Breast epithelium (tissue), 4 donors: ENCODE data around the gene ZNF512B. TPM values are rescaled to one million over a fixed set of nuclear protein-coding genes. Genes with fewer than 3 reads are reported as not detected.
"Not testable (repeated sequence)": the region's sequence is repeated elsewhere in the genome, so short reads cannot be mapped to it uniquely, and the experiment has no call there.

ENCODE experiments used
- DNase-seq, 2 donors: peaks; one replicate each; pipeline ENCODE4 v3.0.0-alpha.2; 2019; ENCODE audit warnings: low spot score in 2 of 2
- H3K27ac ChIP-seq, 2 donors: fragments of 200-600 bp; sonication (generic) in 1 of 2; one replicate each; pipeline ENCODE4 v1.5.1; 2016 to 2019; ENCODE audit warnings: mild to moderate bottlenecking in 1 of 2
- H3K27me3 ChIP-seq, 2 donors: fragments of 200-600 bp; sonication (generic) in 1 of 2; one replicate each; pipeline versions ENCODE4 v1.5.1 to v1.6.0; 2017 to 2019; ENCODE audit warnings: control low read depth in 1 of 2, mild to moderate bottlenecking in 1 of 2
- H3K36me3 ChIP-seq: fragments of 200-600 bp; one replicate; pipeline ENCODE4 v1.5.1; 2019
- H3K4me1 ChIP-seq, 2 donors: fragments of 200-600 bp; sonication (generic); one replicate each; pipeline ENCODE4 v1.5.1; 2016 to 2019; ENCODE audit warnings: control low read depth in 1 of 2
- H3K4me3 ChIP-seq, 3 donors: fragments of 200-600 bp; sonication (generic); 1 replicate in 2 of 3; 2 replicates in 1 of 3; pipeline ENCODE4 v1.5.1; 2016 to 2019; ENCODE audit warnings: mild to moderate bottlenecking in 3 of 3, moderate library complexity in 2 of 3
- H3K9me3 ChIP-seq, 2 donors: fragments of 200-600 bp; sonication (generic) in 1 of 2; one replicate each; pipeline ENCODE4 v1.5.1; 2016 to 2019; ENCODE audit warnings: control low read depth in 1 of 2
- POLR2A ChIP-seq: fragments of 450-650 bp; IDR thresholded peaks from one replicate; pipeline ENCODE4 v1.6.1; 2016; ENCODE audit warnings: antibody characterized with exemption, mild to moderate bottlenecking, moderate library complexity
- POLR2AphosphoS5 ChIP-seq, 3 donors: sonication (generic); formaldehyde crosslinking; IDR thresholded peaks; one replicate each; pipeline ENCODE4 v1.6.1; 2017; ENCODE audit warnings: antibody characterized with exemption in 3 of 3
- intact Hi-C: fragments of 100-400 bp; cut with DNase I; formaldehyde crosslinking; loops from one replicate; pipeline ENCODE4 v1.15.1; 2023; ENCODE audit warnings: low total_unique reads
- total RNA-seq, 3 donors: library from RNA; depleted of rRNA; stranded (reverse); fragments of >200 nt; gene quantifications; one replicate each; pipeline ENCODE4 v1.1.0, GENCODE V29; 2016
- TF ChIP-seq, protein P1 (sequence below), 3 donors: fragments of 450-650 bp; IDR thresholded peaks; one replicate each; pipeline ENCODE4 v1.5.1; 2016 to 2017; ENCODE audit warnings: antibody characterized with exemption in 3 of 3, mild to moderate bottlenecking in 3 of 3, moderate library complexity in 3 of 3

Gene ZNF512B
- total RNA-seq, 3 donors from 2014 or later, result 5.8 to 12.7 (median 9.2) TPM

DNA sequence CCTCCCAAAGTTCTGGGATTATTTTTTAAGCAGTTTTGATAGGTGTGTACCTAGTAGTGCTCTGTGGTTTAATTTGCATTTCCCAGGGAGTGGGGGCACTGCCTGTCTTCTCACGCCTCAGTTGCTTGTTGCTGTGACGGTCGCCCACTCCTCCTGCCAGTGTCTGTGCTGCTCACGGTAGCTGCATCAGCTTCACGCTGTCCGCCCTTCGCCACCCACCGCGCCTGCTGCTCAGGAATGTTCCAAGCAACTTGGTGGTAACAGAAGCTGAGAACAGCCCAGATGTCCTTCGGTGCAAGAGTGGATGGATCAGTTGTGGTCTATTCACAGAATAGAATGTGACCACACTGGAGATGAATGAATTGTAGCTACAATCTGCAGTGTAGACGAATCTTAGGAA, 51.9 kb downstream of the ZNF512B start:
- Histone ChIP-seq H3K36me3 (no peaks in the 10 kb centered on the region), H3K27me3 (no peaks in the 10 kb centered on the region), H3K27ac (no peak overlapping the region), H3K9me3 (no peaks in the 10 kb centered on the region), H3K4me3 (no peak overlapping the region), H3K4me1 (no peaks in the 10 kb centered on the region)
- intact Hi-C loops, result no loop called here
- no peak for DNase-seq
- TF ChIP-seq, protein P1, sequence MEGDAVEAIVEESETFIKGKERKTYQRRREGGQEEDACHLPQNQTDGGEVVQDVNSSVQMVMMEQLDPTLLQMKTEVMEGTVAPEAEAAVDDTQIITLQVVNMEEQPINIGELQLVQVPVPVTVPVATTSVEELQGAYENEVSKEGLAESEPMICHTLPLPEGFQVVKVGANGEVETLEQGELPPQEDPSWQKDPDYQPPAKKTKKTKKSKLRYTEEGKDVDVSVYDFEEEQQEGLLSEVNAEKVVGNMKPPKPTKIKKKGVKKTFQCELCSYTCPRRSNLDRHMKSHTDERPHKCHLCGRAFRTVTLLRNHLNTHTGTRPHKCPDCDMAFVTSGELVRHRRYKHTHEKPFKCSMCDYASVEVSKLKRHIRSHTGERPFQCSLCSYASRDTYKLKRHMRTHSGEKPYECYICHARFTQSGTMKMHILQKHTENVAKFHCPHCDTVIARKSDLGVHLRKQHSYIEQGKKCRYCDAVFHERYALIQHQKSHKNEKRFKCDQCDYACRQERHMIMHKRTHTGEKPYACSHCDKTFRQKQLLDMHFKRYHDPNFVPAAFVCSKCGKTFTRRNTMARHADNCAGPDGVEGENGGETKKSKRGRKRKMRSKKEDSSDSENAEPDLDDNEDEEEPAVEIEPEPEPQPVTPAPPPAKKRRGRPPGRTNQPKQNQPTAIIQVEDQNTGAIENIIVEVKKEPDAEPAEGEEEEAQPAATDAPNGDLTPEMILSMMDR (IDR thresholded peaks at IDR 0.05), result no peak
- TF ChIP-seq POLR2AphosphoS5 (IDR thresholded peaks at IDR 0.05) (no peak), POLR2A (no peak)

GRCh38 chr20:63916371-63916939, 53.3 kb downstream of the ZNF512B start:
- H3K4me3 ChIP-seq, DNase-seq, intact Hi-C loops, H3K9me3 ChIP-seq, H3K36me3 ChIP-seq, H3K27ac ChIP-seq, H3K4me1 ChIP-seq, H3K27me3 ChIP-seq: not testable (repeated sequence)

GRCh38 chr20:63915471-63915870, 54.3 kb downstream of the ZNF512B start:
- Histone ChIP-seq H3K4me3 (no peak overlapping the region), H3K27ac (no peak overlapping the region), H3K4me1 (no peaks in the 10 kb centered on the region), H3K27me3 (no peaks in the 10 kb centered on the region), H3K36me3 (no peaks in the 10 kb centered on the region), H3K9me3 (no peaks in the 10 kb centered on the region)
- intact Hi-C loops, result no loop called here
- TF ChIP-seq POLR2A (no peak), POLR2AphosphoS5 (IDR thresholded peaks at IDR 0.05) (no peak)
- TF ChIP-seq, protein P1 (IDR thresholded peaks at IDR 0.05), result no peak
- DNase-seq, result no peak

GRCh38 chr20:63913768-63914167, 56.0 kb downstream of the ZNF512B start:
- no peak for DNase-seq
- intact Hi-C loops, result no loop called here
- no peak overlapping the region for H3K4me3 ChIP-seq
- H3K27ac ChIP-seq, result no peak overlapping the region
- H3K27me3 ChIP-seq, result no peaks in the 10 kb centered on the region
- TF ChIP-seq, protein P1 (IDR thresholded peaks at IDR 0.05), result no peak
- TF ChIP-seq POLR2AphosphoS5 (IDR thresholded peaks at IDR 0.05) (no peak), POLR2A (no peak)
- no peaks in the 10 kb centered on the region for H3K9me3 ChIP-seq
- H3K36me3 ChIP-seq, result no peaks in the 10 kb centered on the region
- no peaks in the 10 kb centered on the region for H3K4me1 ChIP-seq

GRCh38 chr20:63911176-63911575, 58.6 kb downstream of the ZNF512B start:
- Histone ChIP-seq H3K4me3 (no peak overlapping the region), H3K27ac (no peak overlapping the region), H3K27me3 (no peaks in the 10 kb centered on the region), H3K36me3 (no peaks in the 10 kb centered on the region), H3K9me3 (no peaks in the 10 kb centered on the region), H3K4me1 (no peaks in the 10 kb centered on the region)
- intact Hi-C loops, result loop anchor here (1.0 kb wide), 1 partner anchor 22 kb away; no protein-coding TSS in a partner anchor
- DNase-seq, result no peak
- no peak for TF ChIP-seq POLR2A
- TF ChIP-seq, protein P1 (IDR thresholded peaks at IDR 0.05), result no peak
- TF ChIP-seq POLR2AphosphoS5 (IDR thresholded peaks at IDR 0.05), result no peak
